Measurements from ENCODE around the gene DUSP7.

DUSP7 gene

GRCh38 chr3:52067046-52067445 lies 10.7 kb upstream of the DUSP7 start:
- no peak for TF ChIP-seq CTCF (IDR thresholded peaks at IDR 0.05; ENCODE audit: low read depth, low read length)
- Histone ChIP-seq H3K9me3 (no peaks in the 10 kb centered on the region), H3K36me3 (no peaks in the 10 kb centered on the region), H3K4me1 (peaks cover 6% of the 10 kb centered on the region; the same call in 1 of the 2 replicates), H3K4me3 (ENCODE audit: low read depth, low read length) (no peak overlapping the region), H3K27me3 (no peaks in the 10 kb centered on the region)
- no peak for DNase-seq

- H3K36me3 ChIP-seq: no peaks in the 10 kb centered on the region
- no peak overlapping the region for H3K4me3 ChIP-seq (ENCODE audit: low read depth, low read length)
- H3K9me3 ChIP-seq: no peaks in the 10 kb centered on the region
- H3K27me3 ChIP-seq: no peaks in the 10 kb centered on the region
- DNase-seq: no peak
- peaks cover 6% of the 10 kb centered on the region; the same call in 1 of the 2 replicates for H3K4me1 ChIP-seq
- no peak for TF ChIP-seq CTCF (IDR thresholded peaks at IDR 0.05; ENCODE audit: low read depth, low read length)
These were observed 8.9 kb upstream of the DUSP7 start for GRCh38 chr3:52065264-52065756.

GRCh38 chr3:52064561-52064960 lies 8.2 kb upstream of the DUSP7 start:
- no peak for TF ChIP-seq CTCF (IDR thresholded peaks at IDR 0.05; ENCODE audit: low read depth, low read length)
- DNase-seq: no peak
- no peaks in the 10 kb centered on the region for H3K9me3 ChIP-seq
- peaks cover 6% of the 10 kb centered on the region; the same call in 1 of the 2 replicates for H3K4me1 ChIP-seq
- H3K27me3 ChIP-seq: no peaks in the 10 kb centered on the region
- H3K4me3 ChIP-seq (ENCODE audit: low read depth, low read length): no peak overlapping the region
- no peaks in the 10 kb centered on the region for H3K36me3 ChIP-seq

- H3K9me3 ChIP-seq: no peaks in the 10 kb centered on the region
- TF ChIP-seq CTCF (IDR thresholded peaks at IDR 0.05; ENCODE audit: low read depth, low read length): no peak
- no peak for DNase-seq
- H3K4me1 ChIP-seq: peaks cover 6% of the 10 kb centered on the region; the same call in 1 of the 2 replicates
- H3K27me3 ChIP-seq: no peaks in the 10 kb centered on the region
- no peak overlapping the region for H3K4me3 ChIP-seq (ENCODE audit: low read depth, low read length)
- H3K36me3 ChIP-seq: no peaks in the 10 kb centered on the region
These were observed 6.8 kb upstream of the DUSP7 start for GRCh38 chr3:52063026-52063723.

- no peaks in the 10 kb centered on the region for H3K27me3 ChIP-seq
- H3K4me3 ChIP-seq (ENCODE audit: low read depth, low read length): no peak overlapping the region
- DNase-seq: no peak
- H3K4me1 ChIP-seq: peaks cover 6% of the 10 kb centered on the region
- no peaks in the 10 kb centered on the region for H3K36me3 ChIP-seq
- TF ChIP-seq CTCF (IDR thresholded peaks at IDR 0.05; ENCODE audit: low read depth, low read length): no peak
- no peaks in the 10 kb centered on the region for H3K9me3 ChIP-seq
These were observed 6.1 kb upstream of the DUSP7 start for GRCh38 chr3:52062505-52062904.

GRCh38 chr3:52061121-52061910 lies 4.9 kb upstream of the DUSP7 start:
- no peak for TF ChIP-seq CTCF (IDR thresholded peaks at IDR 0.05; ENCODE audit: low read depth, low read length)
- Histone ChIP-seq H3K27me3 (no peaks in the 10 kb centered on the region), H3K4me3 (ENCODE audit: low read depth, low read length) (no peak overlapping the region), H3K4me1 (peaks cover 5% of the 10 kb centered on the region), H3K9me3 (no peaks in the 10 kb centered on the region), H3K36me3 (no peaks in the 10 kb centered on the region)
- DNase-seq: no peak
